ENCODE data around the gene NR3C2.
"Not testable (repeated sequence)": the region's sequence is repeated elsewhere in the genome, so short reads cannot be mapped to it uniquely, and the experiment has no call there.

Gene NR3C2

DNA sequence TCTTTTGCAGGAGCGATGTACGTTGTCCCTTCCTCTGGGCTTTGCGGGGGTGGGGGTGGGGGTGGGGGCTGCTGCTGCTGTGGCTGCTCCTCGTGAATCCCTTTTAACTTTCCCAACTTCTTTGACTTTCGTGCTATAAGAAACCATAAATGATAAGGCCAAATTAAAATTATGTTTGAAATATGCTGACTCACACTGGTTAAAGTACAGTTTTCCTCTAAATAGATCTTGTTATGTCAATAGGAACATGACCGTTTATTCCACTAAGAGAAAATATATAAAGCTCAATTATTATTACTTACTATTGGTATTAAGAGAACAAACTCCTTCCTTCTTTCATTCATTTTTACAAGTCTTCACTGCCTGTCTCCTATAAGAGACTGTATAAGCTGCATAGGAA is 287.4 kb downstream of the NR3C2 start:
- DNase-seq = no peak

DNA sequence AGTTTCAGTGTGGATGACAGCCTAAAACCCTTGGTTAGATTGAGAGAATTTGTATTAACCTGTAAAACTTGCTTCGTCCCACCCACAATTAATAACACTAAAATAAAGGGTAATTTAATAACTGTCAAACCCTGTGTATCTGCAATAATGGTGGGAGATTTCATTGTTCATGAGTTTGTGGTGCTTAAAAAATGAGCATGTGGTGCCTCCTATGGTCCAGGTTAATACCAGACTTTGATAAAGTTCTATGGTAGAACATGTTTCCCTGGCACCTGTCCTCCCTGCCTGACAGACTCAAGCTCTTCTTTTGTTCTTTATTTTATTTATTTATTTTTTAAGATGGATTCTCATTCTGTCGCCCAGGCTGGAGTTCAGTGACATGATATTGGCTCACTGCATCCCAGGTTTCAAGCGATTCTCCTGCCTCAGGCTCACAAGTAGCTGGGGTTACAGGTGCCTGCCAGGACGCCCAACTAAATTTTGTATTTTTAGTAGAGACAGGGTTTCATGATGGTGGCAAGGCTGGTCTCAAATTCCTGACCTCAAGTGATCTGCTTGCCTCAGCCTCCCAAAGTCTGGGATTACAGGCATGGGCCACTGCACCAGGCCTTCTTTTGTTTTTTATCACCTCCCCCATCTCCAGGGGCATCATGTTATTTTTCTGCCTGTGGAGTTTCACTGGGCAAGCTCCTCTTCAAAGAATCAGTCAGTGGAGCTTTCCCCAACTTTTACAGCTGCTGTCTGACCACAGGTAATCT is 289.2 kb downstream of the NR3C2 start:
- no peak for DNase-seq

DNA sequence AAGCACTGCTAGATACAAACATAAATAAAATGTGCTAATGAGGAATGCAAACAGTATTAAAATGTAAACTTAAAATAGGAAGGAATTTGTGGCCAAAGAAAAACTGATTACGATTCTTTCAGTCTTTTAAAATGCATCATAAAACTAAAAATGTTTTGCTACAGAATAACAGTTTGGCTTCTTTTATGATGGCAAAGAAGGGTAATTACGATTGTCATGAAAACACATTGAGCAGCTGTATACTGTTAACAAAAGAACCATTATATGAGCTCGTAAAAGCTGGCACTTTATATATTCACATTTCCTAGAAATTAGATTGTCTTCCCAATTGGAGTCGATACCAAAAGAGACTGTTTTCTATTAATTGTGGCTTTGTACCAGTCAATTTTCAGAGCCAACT is 290.4 kb downstream of the NR3C2 start:
- no peak for DNase-seq

DNA sequence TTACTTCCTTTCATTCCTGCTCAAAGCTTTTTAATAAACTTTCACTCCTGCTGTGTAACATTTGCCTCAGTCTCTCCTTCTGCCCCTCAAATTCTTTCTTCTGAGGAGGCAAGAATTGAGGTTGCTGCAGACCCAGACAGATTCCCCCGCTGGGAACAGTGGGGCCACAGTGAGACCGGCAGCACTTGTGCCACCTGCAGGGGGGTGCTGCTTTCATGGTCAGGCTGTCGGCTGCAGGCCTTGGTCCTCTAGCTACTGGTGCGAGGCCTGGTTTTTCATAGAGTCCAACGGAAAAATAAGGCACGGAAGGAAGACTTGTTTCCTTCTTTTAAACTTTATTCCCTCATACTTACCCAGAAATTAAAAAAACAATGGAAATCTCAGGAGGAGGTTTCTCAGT is 296.7 kb downstream of the NR3C2 start:
- no peak for DNase-seq

DNA sequence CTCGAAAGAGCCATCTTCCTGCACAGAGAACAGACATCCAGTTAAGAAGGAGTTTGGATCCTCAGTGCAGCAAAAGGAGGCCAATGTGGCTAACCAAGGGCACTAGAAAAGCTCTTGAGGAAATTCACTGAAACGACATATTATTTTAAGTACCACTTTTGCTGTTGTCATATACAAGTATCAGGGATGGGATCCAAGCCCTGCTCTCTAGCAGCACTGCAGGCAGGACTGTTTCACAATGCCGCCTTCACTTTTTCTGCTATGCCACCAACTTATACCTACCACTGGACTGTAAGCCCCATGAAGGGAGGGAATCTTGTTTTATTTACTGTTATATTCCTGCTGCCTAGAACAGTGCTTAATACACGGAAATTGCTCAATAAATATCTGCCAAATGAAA is 299.0 kb downstream of the NR3C2 start:
- DNase-seq = no peak

DNA sequence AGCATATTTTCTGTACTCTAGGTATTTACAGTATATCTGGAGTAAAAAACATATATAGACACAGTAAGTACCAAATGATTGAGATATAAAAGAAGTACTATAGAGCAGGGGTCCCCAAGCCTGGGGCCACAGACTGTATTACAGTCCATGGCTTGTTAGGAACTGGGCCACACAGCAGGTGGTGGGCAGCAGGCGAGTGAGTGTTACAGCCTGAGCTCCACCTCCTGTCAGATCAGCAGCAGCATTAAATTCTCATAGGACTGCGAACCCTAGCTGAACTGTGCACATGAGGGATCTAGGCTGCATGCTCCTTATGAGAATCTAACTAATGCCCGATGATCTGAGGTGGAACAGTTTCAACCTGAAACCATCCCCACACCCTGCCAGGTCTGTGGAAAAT is 300.7 kb downstream of the NR3C2 start:
- no peak for DNase-seq

DNA sequence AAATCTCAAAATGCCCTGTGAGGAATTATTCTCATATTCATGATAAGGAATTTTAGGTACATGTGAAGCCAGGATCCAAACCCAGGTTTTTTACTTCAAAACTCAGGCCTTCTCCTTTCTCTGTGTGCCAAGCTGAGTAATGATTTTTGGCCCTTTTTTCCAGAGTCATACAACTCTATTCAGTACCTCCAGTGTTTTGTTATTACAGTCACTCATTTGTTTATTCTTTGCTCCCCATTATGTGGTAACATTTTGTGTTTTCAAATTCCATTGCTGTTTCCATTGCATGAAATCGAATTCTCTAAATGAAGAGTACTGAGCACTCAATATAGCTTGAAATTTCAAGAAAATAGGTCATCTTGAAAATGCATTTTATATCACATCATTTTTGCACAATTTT is 315.4 kb downstream of the NR3C2 start:
- no peak for DNase-seq

DNA sequence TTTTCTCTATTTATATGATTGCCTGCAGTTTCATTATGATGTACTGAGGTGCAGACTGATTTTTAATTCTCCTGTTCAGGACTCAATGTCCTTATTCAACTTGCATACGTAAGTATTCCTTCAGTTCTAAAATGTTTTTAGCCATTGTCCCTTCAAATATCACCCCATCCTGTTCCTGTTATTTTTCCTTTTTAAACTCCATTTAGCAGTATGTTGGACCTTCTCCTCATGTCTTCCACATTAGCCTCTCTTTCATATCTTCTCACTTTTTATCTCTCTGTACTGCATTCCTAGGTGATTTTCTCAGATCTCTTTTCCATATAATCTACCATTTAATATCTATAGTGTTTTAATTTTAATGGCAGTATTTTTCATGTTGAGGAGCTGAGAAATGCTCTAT is 317.7 kb downstream of the NR3C2 start:
- no peak for DNase-seq

DNA sequence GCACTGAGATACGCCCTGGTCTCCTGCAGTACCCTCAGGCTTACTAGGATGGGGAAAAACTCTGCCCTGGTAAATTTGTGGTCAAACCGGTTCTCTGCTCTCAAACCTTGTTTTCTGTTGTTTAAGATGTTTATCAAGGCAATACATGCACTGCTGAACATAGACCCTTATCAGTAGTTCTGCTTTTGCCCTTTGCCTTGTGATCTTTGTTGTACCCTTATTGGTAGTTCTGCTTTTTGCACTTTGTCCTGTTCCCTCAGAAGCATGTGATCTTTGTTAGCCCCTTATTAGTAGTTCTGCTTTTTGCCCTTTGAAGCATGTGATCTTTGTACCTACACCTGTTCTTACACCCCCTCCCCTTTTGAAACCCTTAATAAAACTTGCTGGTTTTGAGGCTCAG is 319.1 kb downstream of the NR3C2 start:
- not testable (repeated sequence) for DNase-seq

DNA sequence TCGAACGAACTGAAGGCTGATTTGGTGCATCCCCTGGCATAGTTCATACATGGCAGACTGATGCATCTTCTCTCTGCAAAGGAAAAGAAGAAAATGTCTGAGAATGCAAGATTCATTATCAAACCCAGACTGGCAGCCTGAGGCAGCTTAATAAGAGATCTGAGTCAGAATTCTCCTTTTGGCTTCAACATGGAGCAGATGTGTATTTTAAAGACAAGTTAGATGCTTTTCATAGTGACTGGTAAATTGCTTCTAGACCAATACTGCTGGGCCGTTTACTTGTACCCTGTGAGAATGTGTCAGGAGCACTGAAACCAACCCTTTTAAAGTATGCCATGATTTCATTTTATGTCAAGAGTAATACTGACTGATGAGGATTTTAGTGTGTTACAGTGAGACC is 322.0 kb downstream of the NR3C2 start:
- DNase-seq = no peak

DNA sequence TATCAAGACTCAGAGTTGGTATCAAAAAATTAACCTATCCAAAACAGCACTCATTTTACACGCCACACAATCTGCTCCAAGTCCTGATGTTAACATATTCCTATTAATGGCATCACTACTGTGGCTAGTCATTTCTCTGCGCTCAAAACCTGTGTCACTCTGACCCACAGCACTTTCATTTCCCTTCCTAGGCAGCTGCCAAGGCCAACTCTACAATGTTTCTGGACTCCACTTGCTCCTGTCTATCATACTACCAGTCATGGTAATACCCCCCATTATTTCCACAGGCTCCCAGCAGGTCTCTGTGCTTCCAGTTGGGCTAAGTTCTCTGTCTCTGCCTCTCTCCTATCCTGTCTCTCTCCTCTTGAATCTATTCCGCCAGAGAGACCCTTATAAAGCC is 323.6 kb downstream of the NR3C2 start:
- no peak for DNase-seq

DNA sequence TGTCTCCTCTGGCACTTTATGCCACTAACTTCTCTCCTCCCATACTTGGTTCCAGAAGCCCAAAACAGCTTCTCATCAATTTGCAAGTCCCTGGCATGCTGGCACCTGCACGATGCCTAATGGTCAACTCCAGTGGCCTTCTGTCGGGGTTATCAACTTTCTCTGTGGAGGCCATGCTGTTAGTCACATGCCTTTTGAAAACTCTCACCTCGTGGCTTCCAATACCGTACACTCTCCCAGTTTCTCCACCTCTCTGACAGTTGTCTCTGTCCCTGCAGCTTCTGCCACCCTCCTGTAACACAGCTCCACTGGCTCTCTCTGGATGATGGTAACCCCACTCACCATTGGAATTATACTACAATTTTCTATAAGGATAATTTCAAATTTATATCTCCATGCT is 324.0 kb downstream of the NR3C2 start:
- DNase-seq = no peak

DNA sequence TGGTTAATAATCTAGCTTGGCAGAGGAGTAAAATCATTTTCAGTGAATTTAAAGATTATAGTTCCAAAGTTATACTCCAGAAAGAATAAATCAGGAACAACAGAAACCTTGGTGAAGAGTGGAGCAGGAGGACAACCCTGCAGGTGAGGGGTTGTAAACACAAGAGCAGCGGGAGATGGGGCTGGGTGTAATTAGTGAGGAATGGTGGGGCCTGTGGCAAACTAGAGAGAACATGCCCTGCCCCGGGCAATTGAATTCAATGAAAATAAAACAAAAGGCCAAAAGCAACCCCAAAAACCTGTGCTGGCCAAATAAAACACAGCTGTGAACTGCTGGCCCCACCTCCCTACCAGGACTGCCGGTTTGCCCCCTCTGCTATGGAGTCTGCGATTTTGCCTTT is 325.2 kb downstream of the NR3C2 start:
- no peak for DNase-seq

DNA sequence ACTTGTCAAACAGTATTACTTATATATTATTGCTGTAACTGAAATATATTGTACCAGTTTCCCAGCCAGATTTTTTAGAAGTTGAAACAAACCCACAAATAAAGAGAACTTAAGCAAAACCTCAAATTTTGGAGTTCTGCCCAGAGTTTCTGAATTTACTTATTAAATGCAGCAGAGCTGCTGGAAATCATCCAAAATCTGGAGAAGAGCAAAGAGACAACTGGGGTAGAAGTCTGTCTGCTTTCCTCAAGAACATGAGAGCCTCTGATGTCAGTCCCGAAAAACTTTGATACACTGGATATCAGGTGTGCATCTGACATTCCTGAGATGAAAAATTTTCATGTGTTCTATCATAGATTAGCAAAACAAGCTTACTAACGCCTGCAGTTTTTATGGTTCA is 325.9 kb downstream of the NR3C2 start:
- DNase-seq = no peak

DNA sequence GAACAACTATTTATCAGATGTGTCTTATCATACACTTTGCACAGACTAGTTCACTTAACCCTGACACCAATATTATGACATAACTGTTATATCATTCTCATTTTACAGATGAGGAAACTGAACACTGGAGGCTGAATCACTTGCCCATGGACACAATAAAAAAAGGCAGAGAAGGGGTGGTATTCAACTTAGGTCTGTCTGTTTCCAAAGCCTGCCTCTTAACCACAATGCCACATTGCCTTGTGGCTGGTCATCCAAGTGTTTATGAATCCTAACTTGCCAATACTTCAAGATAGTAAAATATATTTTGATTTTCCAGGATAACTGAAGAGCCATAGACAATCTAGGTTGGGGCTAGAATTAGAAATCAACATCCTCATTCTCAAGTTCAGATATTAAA is 327.8 kb downstream of the NR3C2 start:
- no peak for DNase-seq

DNA sequence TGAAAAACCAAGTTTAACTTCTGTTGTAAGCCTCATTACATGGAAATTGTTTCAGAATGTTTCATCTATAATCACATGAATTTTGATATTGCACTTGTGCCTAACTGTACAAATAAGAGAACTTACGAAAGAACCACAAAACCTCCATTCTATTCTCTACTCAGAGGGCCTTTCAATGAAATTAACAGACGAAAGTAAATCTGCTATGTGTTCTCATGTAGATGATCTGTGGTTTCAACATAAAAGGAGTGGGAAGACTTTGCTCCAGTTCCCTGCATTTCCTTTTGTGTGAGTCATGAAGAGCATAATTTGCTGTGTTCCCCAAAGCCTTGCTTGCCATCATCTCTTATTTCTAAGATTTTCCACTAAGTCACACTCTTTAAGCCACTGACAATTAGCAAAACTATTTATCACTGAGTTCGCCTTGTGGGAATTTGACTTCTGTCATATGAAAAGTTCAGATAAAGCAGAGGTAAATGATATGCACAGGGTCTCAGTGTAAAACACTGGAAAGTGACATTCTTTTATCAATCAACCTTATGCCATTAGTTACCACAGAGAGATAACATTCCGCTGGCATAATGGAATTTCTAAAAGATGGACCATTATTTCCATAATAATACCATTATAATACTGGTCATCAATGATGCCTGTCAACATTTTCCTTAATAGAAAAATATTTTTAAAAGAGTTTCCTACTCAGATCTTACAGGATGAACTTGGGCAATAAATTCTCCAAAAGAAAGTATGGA is 329.8 kb downstream of the NR3C2 start:
- DNase-seq = no peak

DNA sequence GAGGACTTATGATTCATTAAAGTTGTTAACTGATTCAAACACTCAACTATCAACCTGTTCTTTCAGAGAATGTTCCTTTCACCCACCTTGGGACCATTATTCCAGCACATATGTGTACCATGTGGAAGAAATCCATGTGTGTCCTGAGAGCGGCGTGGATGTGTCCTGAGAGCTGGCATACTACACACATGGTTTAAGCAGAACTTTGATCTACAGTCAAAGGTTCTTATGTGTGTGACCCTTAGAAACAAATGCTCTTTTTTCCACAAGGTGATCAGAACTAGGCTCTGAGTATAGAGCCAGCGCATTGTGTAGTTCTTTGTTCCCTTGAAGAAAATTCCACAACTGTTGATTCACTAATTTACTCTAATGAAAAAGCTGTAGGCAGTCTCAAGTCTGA is 332.0 kb downstream of the NR3C2 start:
- no peak for DNase-seq

DNA sequence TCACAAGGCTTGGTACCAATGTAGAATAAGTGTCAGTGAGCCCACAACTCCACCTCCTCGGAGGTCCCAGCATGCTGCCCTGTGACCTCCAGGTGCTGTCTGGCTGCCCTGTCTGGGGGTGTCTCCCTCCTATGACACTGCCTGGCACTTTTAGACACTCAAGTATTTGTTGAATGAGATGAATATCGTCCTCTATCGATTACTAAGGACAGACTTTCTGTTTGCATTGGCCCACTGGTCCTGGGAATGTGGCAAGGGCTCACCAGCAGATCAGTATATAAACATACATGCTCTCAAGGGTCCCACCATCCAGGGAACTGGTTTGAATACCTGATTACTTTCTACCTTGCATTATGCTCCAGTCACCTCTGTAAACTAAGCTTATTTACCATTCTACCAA is 333.0 kb downstream of the NR3C2 start:
- no peak for DNase-seq

DNA sequence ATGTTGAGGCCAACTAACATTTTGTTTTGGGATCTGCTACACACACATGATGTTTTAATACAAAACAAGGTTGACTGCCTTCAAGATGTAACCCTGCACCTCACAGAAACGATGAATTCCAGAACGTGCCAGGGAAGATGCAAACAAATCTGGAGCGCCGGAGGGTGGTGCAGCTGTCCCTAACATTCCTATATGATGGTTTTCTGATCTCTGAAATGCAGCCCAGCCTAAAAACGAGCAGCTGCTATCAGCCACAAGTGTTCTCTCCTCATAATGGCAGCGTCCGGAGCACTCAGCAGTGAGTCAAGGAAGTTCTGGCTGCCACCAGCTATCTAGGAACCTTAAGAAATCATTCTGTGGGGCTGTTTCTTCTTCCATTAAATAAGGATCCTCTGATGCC is 333.4 kb downstream of the NR3C2 start:
- DNase-seq = no peak

DNA sequence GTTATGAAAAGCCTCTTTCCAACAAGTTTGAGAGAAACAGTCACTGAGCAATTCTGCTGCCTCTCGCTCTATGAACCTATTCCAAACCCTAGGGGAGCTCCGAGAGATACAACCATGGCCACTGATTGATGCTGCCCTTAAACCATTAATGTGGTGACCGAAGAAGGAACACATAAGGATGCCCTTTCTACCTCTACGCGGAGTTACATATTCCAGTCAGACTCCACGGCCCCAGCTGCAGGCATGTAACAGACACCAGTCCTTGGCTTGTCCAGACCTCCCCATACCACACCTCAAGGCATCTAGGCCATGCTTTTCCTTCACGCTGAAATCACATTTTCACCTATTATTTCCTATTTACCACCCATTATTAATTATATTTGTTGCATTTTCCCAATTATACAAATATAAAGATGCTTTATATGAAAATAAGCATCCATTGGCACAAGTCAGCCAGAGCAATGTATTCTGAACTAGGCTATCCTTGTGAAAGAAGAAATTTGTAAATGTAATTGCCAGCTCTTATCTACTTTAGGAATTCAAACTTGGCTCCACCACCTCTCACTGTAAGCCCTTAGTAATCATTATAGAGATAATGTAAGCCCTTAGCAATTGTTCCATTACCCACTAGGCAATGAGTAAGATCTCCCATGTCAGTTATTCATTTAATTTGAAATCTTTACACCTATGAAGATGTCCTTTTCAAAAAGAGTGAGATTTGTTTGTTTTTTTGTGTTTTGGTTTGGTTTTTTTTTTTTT is 338.4 kb downstream of the NR3C2 start:
- no peak for DNase-seq

DNA sequence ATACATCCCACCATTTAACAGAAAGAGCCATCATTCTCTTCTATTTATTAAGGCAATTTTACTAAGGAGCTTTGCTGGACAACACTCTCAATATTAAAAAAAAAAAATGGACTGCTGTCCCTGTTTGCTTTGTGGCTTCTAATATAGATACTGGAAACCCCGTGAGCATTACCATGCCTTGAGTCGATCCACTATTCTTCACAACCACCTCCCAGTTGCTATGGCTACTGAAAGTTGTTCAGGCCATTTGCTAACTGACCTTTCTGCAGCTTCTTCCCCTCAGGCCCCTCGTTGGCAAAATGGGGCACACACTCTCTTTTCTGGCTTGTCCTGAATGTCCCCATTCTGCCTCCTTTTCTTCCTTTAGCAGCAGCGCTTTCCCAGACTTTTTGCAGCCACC is 340.4 kb downstream of the NR3C2 start:
- DNase-seq = no peak

DNA sequence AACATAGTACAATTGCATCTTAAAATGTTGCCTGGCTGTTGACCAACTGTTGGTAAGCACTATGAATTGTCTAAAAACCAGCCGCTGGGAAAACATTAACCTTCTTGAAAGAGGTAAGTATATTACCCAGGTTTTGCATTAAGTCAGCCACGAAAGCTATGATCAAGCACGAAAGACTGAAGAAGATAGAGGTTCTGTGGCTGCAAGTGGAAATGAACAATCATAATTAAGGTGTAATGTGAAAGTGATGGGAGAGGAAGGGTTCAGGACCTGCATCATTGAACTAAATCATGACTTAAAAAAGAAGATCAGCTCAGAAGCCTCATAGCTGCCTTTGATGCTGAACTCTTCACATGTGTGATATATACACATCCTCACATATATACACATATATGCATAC is 341.0 kb downstream of the NR3C2 start:
- no peak for DNase-seq

DNA sequence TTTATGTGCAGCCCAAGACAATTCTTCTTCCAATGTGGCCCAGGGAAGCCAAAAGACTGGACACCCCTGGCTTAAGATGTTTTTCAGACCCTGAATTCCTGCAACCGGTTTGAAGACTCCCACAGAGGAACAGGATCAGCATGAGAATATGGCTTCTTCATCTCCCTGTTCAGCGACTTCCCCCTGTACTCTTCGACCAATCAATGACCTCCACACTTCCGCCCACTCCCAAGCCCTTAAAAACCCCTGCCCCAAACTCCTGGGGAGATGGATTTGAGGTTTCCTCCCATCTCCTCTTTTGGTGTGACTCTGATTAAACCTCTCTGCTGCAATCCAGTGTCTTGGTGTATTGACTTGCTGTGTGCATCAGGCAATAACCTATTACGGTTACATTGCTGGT is 344.4 kb downstream of the NR3C2 start:
- DNase-seq = no peak

DNA sequence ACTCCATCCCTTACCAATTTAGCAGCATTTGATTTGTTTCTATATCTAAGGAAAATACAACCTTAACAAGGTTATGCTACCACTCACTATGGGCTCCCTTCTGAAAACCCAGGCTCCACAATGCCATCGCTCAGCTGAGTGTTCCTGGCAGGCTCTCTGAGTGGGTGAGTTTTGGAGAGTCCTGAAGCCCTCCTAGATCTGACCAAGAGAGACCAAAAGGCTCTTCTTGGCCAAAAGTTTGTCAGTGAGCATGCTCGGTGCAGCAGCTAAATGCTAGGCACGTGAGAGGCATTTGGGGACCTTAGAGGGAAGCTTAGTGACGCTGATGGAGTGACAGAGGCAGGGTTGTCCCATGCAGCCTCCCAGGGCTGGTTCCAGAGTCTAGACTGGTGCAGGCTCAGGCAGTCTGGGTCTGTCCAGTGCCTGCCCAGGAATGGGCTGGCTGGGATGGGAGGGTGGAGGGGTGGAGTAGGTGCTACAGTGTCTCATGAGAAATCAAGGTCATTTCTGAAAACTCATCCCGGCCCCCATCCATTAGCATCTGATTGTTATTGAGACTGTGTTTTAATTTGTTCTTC is 346.8 kb downstream of the NR3C2 start:
- no peak for DNase-seq
